ENCODE measurements around the gene MYH10.

The MYH10 gene

DNA sequence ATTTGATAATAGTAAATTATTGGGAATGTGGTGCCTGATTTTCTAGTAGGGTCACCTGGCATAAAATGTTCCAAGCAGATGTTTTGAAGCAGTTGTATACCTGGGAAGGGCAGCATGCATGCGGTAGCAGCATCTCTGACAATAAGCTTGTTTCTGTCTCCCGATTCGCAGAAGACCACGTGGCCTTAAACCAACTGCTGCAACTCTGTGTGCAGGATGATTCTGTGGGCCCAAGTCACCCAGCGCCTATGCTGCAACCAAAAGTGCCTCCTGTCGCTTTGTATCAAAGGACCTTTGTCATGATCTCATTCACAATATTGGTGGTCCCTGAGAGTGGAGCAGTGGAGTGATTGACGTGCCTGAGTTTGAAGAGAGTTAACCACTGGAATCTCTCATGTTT, 186.8 kb downstream of the MYH10 start:
- Histone ChIP-seq H3K27me3 (ENCODE audit: control insufficient read depth, low read length) (no peaks in the 10 kb centered on the region), H3K4me2 (ENCODE audit: low read length) (no peak overlapping the region), H3K36me3 (ENCODE audit: control insufficient read depth, low read length) (peaks cover 51% of the 10 kb centered on the region)

GRCh38 chr17:8442310-8442709, 188.2 kb downstream of the MYH10 start:
- Histone ChIP-seq H3K9me3 (ENCODE audit: control insufficient read depth, insufficient read depth, low read length) (no peaks in the 10 kb centered on the region), H3F3A (ENCODE audit: control insufficient read depth, insufficient read depth) (no peaks in the 10 kb centered on the region), H3K79me2 (ENCODE audit: control insufficient read depth, low read length) (peaks cover 69% of the 10 kb centered on the region), H3K4me3 (ENCODE audit: low read length) (no peak overlapping the region), H3K4me1 (ENCODE audit: control insufficient read depth, low read length) (peaks cover 15% of the 10 kb centered on the region), H4K20me1 (ENCODE audit: control insufficient read depth, insufficient read depth, low read depth, low read length) (peaks cover 3% of the 10 kb centered on the region; the same call in 1 of the 2 replicates), H3K36me3 (ENCODE audit: control insufficient read depth, low read length) (peaks cover 39% of the 10 kb centered on the region), H3K9me2 (replicated peaks; ENCODE audit: control insufficient read depth, low read length) (no peaks in the 10 kb centered on the region), H3K4me2 (ENCODE audit: low read length) (no peak overlapping the region), H3K27ac (ENCODE audit: low read depth, low read length) (no peak overlapping the region), H3K27me3 (ENCODE audit: control insufficient read depth, low read length) (no peaks in the 10 kb centered on the region)
- TF ChIP-seq EZH2phosphoT487 (IDR thresholded peaks at IDR 0.05; ENCODE audit: borderline replicate concordance, low read length) (no peak), CTCF (IDR thresholded peaks at IDR 0.05; ENCODE audit: low read depth, low read length, poor library complexity, severe bottlenecking) (no peak)

More for the DNA sequence above, 186.8 kb downstream of the MYH10 start:
- Histone ChIP-seq H3K79me2 (ENCODE audit: control insufficient read depth, low read length) (peaks cover 55% of the 10 kb centered on the region), H3F3A (ENCODE audit: control insufficient read depth, insufficient read depth) (no peaks in the 10 kb centered on the region), H3K9me2 (replicated peaks; ENCODE audit: control insufficient read depth, low read length) (no peaks in the 10 kb centered on the region), H3K4me3 (ENCODE audit: low read length) (no peak overlapping the region), H3K9me3 (ENCODE audit: control insufficient read depth, insufficient read depth, low read length) (no peaks in the 10 kb centered on the region), H4K20me1 (ENCODE audit: control insufficient read depth, insufficient read depth, low read depth, low read length) (peaks cover 3% of the 10 kb centered on the region; the same call in 1 of the 2 replicates), H3K4me1 (ENCODE audit: control insufficient read depth, low read length) (peaks cover 10% of the 10 kb centered on the region), H3K27ac (ENCODE audit: low read depth, low read length) (no peak overlapping the region)
- TF ChIP-seq CTCF (IDR thresholded peaks at IDR 0.05; ENCODE audit: low read depth, low read length, poor library complexity, severe bottlenecking) (no peak), EZH2phosphoT487 (IDR thresholded peaks at IDR 0.05; ENCODE audit: borderline replicate concordance, low read length) (no peak)

DNA sequence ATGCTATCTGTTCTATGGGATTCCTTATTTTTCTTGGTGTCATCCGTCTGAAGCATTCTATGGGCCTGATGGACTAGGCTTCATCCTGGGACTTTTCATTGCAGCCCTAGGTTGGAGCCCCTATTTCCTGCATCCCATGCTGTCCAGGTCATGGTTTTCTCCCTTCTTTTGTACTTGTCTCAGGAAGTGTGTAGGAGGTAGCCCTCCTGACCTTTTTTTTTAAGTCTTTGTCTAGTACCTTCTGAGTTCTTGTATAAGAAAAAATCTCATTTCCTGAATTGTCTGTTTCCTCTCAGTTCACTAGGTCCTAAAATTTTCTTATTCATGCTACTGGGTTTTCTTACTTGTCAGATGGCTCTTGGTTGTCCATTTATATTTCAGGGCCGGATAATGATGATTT, 188.8 kb downstream of the MYH10 start:
- Histone ChIP-seq H3F3A (ENCODE audit: control insufficient read depth, insufficient read depth) (no peaks in the 10 kb centered on the region), H3K4me2 (ENCODE audit: low read length) (no peak overlapping the region), H3K27ac (ENCODE audit: low read depth, low read length) (no peak overlapping the region), H3K4me3 (ENCODE audit: low read length) (no peak overlapping the region), H3K9me3 (ENCODE audit: control insufficient read depth, insufficient read depth, low read length) (no peaks in the 10 kb centered on the region), H3K36me3 (ENCODE audit: control insufficient read depth, low read length) (peaks cover 35% of the 10 kb centered on the region), H3K4me1 (ENCODE audit: control insufficient read depth, low read length) (peaks cover 16% of the 10 kb centered on the region), H4K20me1 (ENCODE audit: control insufficient read depth, insufficient read depth, low read depth, low read length) (peaks cover 3% of the 10 kb centered on the region; the same call in 1 of the 2 replicates), H3K27me3 (ENCODE audit: control insufficient read depth, low read length) (no peaks in the 10 kb centered on the region), H3K79me2 (ENCODE audit: control insufficient read depth, low read length) (peaks cover 76% of the 10 kb centered on the region), H3K9me2 (replicated peaks; ENCODE audit: control insufficient read depth, low read length) (no peaks in the 10 kb centered on the region)
- TF ChIP-seq CTCF (IDR thresholded peaks at IDR 0.05; ENCODE audit: low read depth, low read length, poor library complexity, severe bottlenecking) (no peak), EZH2phosphoT487 (IDR thresholded peaks at IDR 0.05; ENCODE audit: borderline replicate concordance, low read length) (no peak)
